Naive thymus-derived CD8-positive, alpha-beta T cell (primary cell): ENCODE measurements around the gene OFD1. TPM values are rescaled to one million over a fixed set of nuclear protein-coding genes. Genes with fewer than 3 reads are reported as not detected.
"Not testable (repeated sequence)": the region's sequence is repeated elsewhere in the genome, so short reads cannot be mapped to it uniquely, and the experiment has no call there.

Experiments
- ATAC-seq, 2 donors: fragments of 150-1000 bp; cut with Tn5 transposase in 1 of 2; sonication (Bioruptor Pico), chemical (Tn5 transposase) in 1 of 2; 1 replicate in 1 of 2; 2 replicates in 1 of 2; pipeline ENCODE4 v1.10.0; 2021; ENCODE audit warnings: mild to moderate bottlenecking in 2 of 2, moderate library complexity in 2 of 2
- POLR2A ChIA-PET: fragments of 350-600 bp; sonication (Branson Sonifier 250); formaldehyde crosslinking; loops from one replicate; lab custom pipeline; 2021; ENCODE audit warnings: antibody characterized with exemption; lab: Charles Lee
- DNase-seq, 10 donors: peaks; one replicate each; pipeline versions ENCODE4 v3.0.0 to v3.0.0-alpha.2; 2020 to 2022
- H3K27ac Mint-ChIP-seq, 10 donors: one replicate each; pipeline ENCODE4 v1.8.0; 2020 to 2022; ENCODE audit warnings: mild to moderate bottlenecking in 10 of 10, mixed read lengths in 10 of 10, moderate library complexity in 4 of 10, inconsistent platforms in 1 of 10
- H3K27me3 Mint-ChIP-seq, 5 donors: one replicate each; pipeline ENCODE4 v1.8.0; 2021 to 2022; ENCODE audit warnings: mixed read lengths in 5 of 5
- H3K36me3 Mint-ChIP-seq, 3 donors: one replicate each; pipeline ENCODE4 v1.8.0; 2020 to 2022; ENCODE audit warnings: mixed read lengths in 3 of 3, mild to moderate bottlenecking in 2 of 3, inconsistent platforms in 1 of 3
- H3K4me1 Mint-ChIP-seq, 4 donors: one replicate each; pipeline ENCODE4 v1.8.0; 2021 to 2022; ENCODE audit warnings: mixed read lengths in 4 of 4
- H3K4me3 Mint-ChIP-seq, 10 donors: one replicate each; pipeline ENCODE4 v1.8.0; 2020 to 2022; ENCODE audit warnings: mild to moderate bottlenecking in 10 of 10, mixed read lengths in 10 of 10, moderate library complexity in 6 of 10, inconsistent platforms in 1 of 10
- H3K9me3 Mint-ChIP-seq, 9 donors: one replicate each; pipeline ENCODE4 v1.8.0; 2020 to 2022; ENCODE audit warnings: mixed read lengths in 9 of 9, mild to moderate bottlenecking in 3 of 9, inconsistent platforms in 1 of 9, moderate library complexity in 1 of 9
- polyA plus RNA-seq, 3 donors: library from polyadenylated mRNA; unstranded; fragments of 300-500 nt; fragmentation: Illumina TruSeq; gene quantifications; one replicate each; pipeline ENCODE4 v1.2.3, GENCODE V29; 2021
- total RNA-seq, 8 experiments: library from RNA in 2 of 8; stranded (reverse) in 2 of 8; gene quantifications; one replicate each; pipeline ENCODE4 v1.2.3 and lab custom pipeline; 2021 to 2026

OFD1 gene
- total and polyA plus RNA-seq, 5 experiments from 2014 or later: 27.3 to 127 (median 37.6) TPM

- Mint-ChIP-seq H3K27me3 (no peaks in the 10 kb centered on the region), H3K36me3 (peaks cover 4 to 23% (median 4%) of the 10 kb centered on the region in 3 donors), H3K9me3 (no peaks in the 10 kb centered on the region), H3K4me1 (peaks cover 11 to 58% (median 37%) of the 10 kb centered on the region in 4 donors), H3K27ac (peak overlapping the region in 7 of 10 donors; percentile 7 to 40 (median 28)), H3K4me3 (no peak overlapping the region)
- no peak for DNase-seq
- POLR2A ChIA-PET: no interaction called here
- no peak for ATAC-seq
Observed at GRCh38 chrX:13703589-13703988, 31.0 kb upstream of the OFD1 start.

- DNase-seq (no peak), ATAC-seq (no peak)
- peaks cover 0 to 11% (median 9%) of the 10 kb centered on the region in 4 donors for H3K4me1 Mint-ChIP-seq
- H3K27ac Mint-ChIP-seq: peak overlapping the region in 4 of 10 donors; percentile 24 to 65 (median 58)
- no peaks in the 10 kb centered on the region for H3K9me3 Mint-ChIP-seq
- peaks cover 4 to 47% (median 4%) of the 10 kb centered on the region in 3 donors for H3K36me3 Mint-ChIP-seq
- POLR2A ChIA-PET: interaction anchor here (2.4 kb wide), 1 partner anchor 23 kb away, joined by 9 read pairs; the partner anchor contains the start of genes OFD1 and TRAPPC2
- H3K27me3 Mint-ChIP-seq: no peaks in the 10 kb centered on the region
- no peak overlapping the region for H3K4me3 Mint-ChIP-seq
Observed at GRCh38 chrX:13711141-13711540, 23.4 kb upstream of the OFD1 start.

- Mint-ChIP-seq H3K4me1 (peaks cover 5 to 39% (median 28%) of the 10 kb centered on the region in 4 donors), H3K36me3 (peaks cover 0 to 47% (median 2%) of the 10 kb centered on the region in 3 donors), H3K27me3 (no peaks in the 10 kb centered on the region), H3K9me3 (peaks cover 0 to 2% (median 0%) of the 10 kb centered on the region in 9 donors), H3K27ac (peak overlapping the region in 5 of 10 donors; percentile 44 to 88 (median 65)), H3K4me3 (peak overlapping the region in 1 of 10 donors; percentile 15)
- POLR2A ChIA-PET: no interaction called here
- no peak for DNase-seq
- ATAC-seq: no peak
Observed at GRCh38 chrX:13716455-13716854, 18.1 kb upstream of the OFD1 start.

- DNase-seq (peak in 6 of 10 donors; percentile 2 to 73 (median 28)), ATAC-seq (peak; percentile 79)
- Mint-ChIP-seq H3K4me3 (peak overlapping the region in 8 of 10 donors; percentile 29 to 77 (median 48)), H3K36me3 (peaks cover 0 to 45% (median 0%) of the 10 kb centered on the region in 3 donors), H3K9me3 (peaks cover 0 to 2% (median 0%) of the 10 kb centered on the region in 9 donors), H3K27me3 (no peaks in the 10 kb centered on the region), H3K27ac (peak overlapping the region in 8 of 10 donors; percentile 24 to 93 (median 81)), H3K4me1 (peaks cover 6 to 40% (median 24%) of the 10 kb centered on the region in 4 donors)
- POLR2A ChIA-PET: interaction anchor here (0.7 kb wide), 1 partner anchor 10 kb away, joined by 5 read pairs; no protein-coding TSS in a partner anchor
Observed at GRCh38 chrX:13716905-13717304, 17.6 kb upstream of the OFD1 start.

GRCh38 chrX:13717700-13718472, 16.7 kb upstream of the OFD1 start:
- POLR2A ChIA-PET: interaction anchor here (0.9 to 2.7 kb wide), 2 partner anchors 17 to 28 kb away, joined by 3 to 21 read pairs; partner anchors contain the start of genes OFD1 and TRAPPC2
- Mint-ChIP-seq H3K36me3 (peaks cover 0 to 49% (median 0%) of the 10 kb centered on the region in 3 donors), H3K9me3 (peaks cover 0 to 4% (median 0%) of the 10 kb centered on the region in 9 donors), H3K27ac (peak overlapping the region; percentile 44 to 93 (median 72)), H3K27me3 (no peaks in the 10 kb centered on the region), H3K4me3 (peak overlapping the region in 3 of 10 donors; percentile 10 to 36 (median 16)), H3K4me1 (peaks cover 9 to 44% (median 27%) of the 10 kb centered on the region in 4 donors)
- ATAC-seq: no peak
- DNase-seq: no peak

- Mint-ChIP-seq H3K27ac (peak overlapping the region; percentile 70 to 93 (median 88)), H3K4me3 (peak overlapping the region in 9 of 10 donors; percentile 7 to 80 (median 31)), H3K27me3 (no peaks in the 10 kb centered on the region), H3K9me3 (peaks cover 0 to 4% (median 0%) of the 10 kb centered on the region in 9 donors), H3K4me1 (peaks cover 16 to 52% (median 37%) of the 10 kb centered on the region in 4 donors), H3K36me3 (peaks cover 0 to 51% (median 11%) of the 10 kb centered on the region in 3 donors)
- DNase-seq (peak in 5 of 10 donors; percentile 6 to 41 (median 18)), ATAC-seq (peak; percentile 69 to 81)
- POLR2A ChIA-PET: interaction anchor here (0.9 to 2.7 kb wide), 2 partner anchors 11 to 15 kb away, joined by 3 to 21 read pairs; partner anchors contain the start of genes OFD1 and TRAPPC2
Observed at GRCh38 chrX:13719192-13719856, 15.2 kb upstream of the OFD1 start.

- Mint-ChIP-seq H3K9me3 (peaks cover 0 to 10% (median 0%) of the 10 kb centered on the region in 9 donors), H3K4me3 (no peak overlapping the region), H3K27ac (peak overlapping the region in 7 of 10 donors; percentile 25 to 84 (median 69)), H3K27me3 (no peaks in the 10 kb centered on the region), H3K36me3 (peaks cover 3 to 37% (median 19%) of the 10 kb centered on the region in 3 donors), H3K4me1 (peaks cover 20 to 70% (median 53%) of the 10 kb centered on the region in 4 donors)
- DNase-seq: no peak
- no peak for ATAC-seq
- POLR2A ChIA-PET: interaction anchor here (0.7 to 1.6 kb wide), 5 partner anchors 13 to 771 kb away, joined by 3 to 11 read pairs (median 5); partner anchors contain the start of genes OFD1, RAB9A and TRAPPC2
Observed at GRCh38 chrX:13721371-13721770, 13.2 kb upstream of the OFD1 start.

GRCh38 chrX:13721819-13722519, 12.6 kb upstream of the OFD1 start:
- Mint-ChIP-seq H3K4me1 (peaks cover 24 to 73% (median 56%) of the 10 kb centered on the region in 4 donors), H3K4me3 (peak overlapping the region in 1 of 10 donors; percentile 19), H3K36me3 (peaks cover 3 to 38% (median 24%) of the 10 kb centered on the region in 3 donors), H3K27me3 (no peaks in the 10 kb centered on the region), H3K9me3 (peaks cover 0 to 16% (median 0%) of the 10 kb centered on the region in 9 donors), H3K27ac (peak overlapping the region; percentile 31 to 86 (median 70))
- POLR2A ChIA-PET: interaction anchor here (0.7 to 1.6 kb wide), 6 partner anchors 13 to 771 kb away, joined by 3 to 11 read pairs (median 6); partner anchors contain the start of genes OFD1, RAB9A and TRAPPC2
- ATAC-seq (no peak), DNase-seq (no peak)

- peaks cover 23 to 56% (median 29%) of the 10 kb centered on the region in 3 donors for H3K36me3 Mint-ChIP-seq
- not testable (repeated sequence) for H3K27me3 Mint-ChIP-seq
- POLR2A ChIA-PET: interaction anchor here (0.6 to 2.7 kb wide), 4 partner anchors 9 to 36 kb away, joined by 3 to 35 read pairs (median 6); partner anchors contain the start of genes OFD1, RAB9A and TRAPPC2
- peaks cover 23 to 79% (median 55%) of the 10 kb centered on the region in 4 donors for H3K4me1 Mint-ChIP-seq
- peak overlapping the region in 8 of 10 donors; percentile 13 to 62 (median 38) for H3K4me3 Mint-ChIP-seq
- DNase-seq: peak in 8 of 10 donors; percentile 14 to 64 (median 37)
- ATAC-seq: peak in 1 of 2 donors; percentile 25
- peaks cover 0 to 34% (median 0%) of the 10 kb centered on the region in 9 donors for H3K9me3 Mint-ChIP-seq
- H3K27ac Mint-ChIP-seq: peak overlapping the region in 9 of 10 donors; percentile 31 to 89 (median 74)
Observed at GRCh38 chrX:13724878-13725277, 9.7 kb upstream of the OFD1 start.

- H3K9me3 Mint-ChIP-seq: peaks cover 0 to 39% (median 0%) of the 10 kb centered on the region in 9 donors
- peak overlapping the region in 6 of 10 donors; percentile 33 to 89 (median 72) for H3K27ac Mint-ChIP-seq
- H3K36me3 Mint-ChIP-seq: peaks cover 29 to 48% (median 29%) of the 10 kb centered on the region in 3 donors
- ATAC-seq, DNase-seq, H3K27me3 Mint-ChIP-seq, POLR2A ChIA-PET: not testable (repeated sequence)
- peak overlapping the region in 1 of 10 donors; percentile 17 for H3K4me3 Mint-ChIP-seq
- peaks cover 23 to 87% (median 57%) of the 10 kb centered on the region in 4 donors for H3K4me1 Mint-ChIP-seq
Observed at GRCh38 chrX:13726583-13726982, 8.0 kb upstream of the OFD1 start.

- POLR2A ChIA-PET: not testable (repeated sequence)
Observed at GRCh38 chrX:13730523-13730922, 4.0 kb upstream of the OFD1 start.

More at GRCh38 chrX:13730523-13730922, 4.0 kb upstream of the OFD1 start:
- not testable (repeated sequence) for H3K27me3 Mint-ChIP-seq, ATAC-seq, DNase-seq
- Mint-ChIP-seq H3K4me3 (peak overlapping the region in 1 of 10 donors; percentile 21), H3K9me3 (peaks cover 0 to 49% (median 0%) of the 10 kb centered on the region in 9 donors), H3K4me1 (peaks cover 24 to 88% (median 58%) of the 10 kb centered on the region in 4 donors), H3K36me3 (peaks cover 26 to 45% (median 29%) of the 10 kb centered on the region in 3 donors), H3K27ac (peak overlapping the region in 2 of 10 donors; percentile 37 to 71)
